WTC11 (cell line): Measurements from ENCODE around the gene SMAD9. TPM values are rescaled to one million over a fixed set of nuclear protein-coding genes. Genes with fewer than 3 reads are reported as not detected.
"Not testable (repeated sequence)": the region's sequence is repeated elsewhere in the genome, so short reads cannot be mapped to it uniquely, and the experiment has no call there.

ENCODE experiments used
- ATAC-seq: fragments of 200-7000 bp; cut with Tn5 transposase; 2 replicates; pipeline ENCODE4 v1.10.0; 2021; ENCODE audit warnings: mild to moderate bottlenecking, moderate library complexity
- CTCF ChIA-PET: fragments of 300-600 bp; sonication (Branson Sonifier 250); formaldehyde crosslinking; loops from one replicate; lab custom pipeline; 2021; ENCODE audit warnings: antibody characterized with exemption; lab: Charles Lee
- POLR2A ChIA-PET: fragments of 350-600 bp; sonication (Branson Sonifier 250); formaldehyde crosslinking; loops from one replicate; lab custom pipeline; 2021; ENCODE audit warnings: antibody characterized with exemption; lab: Charles Lee
- DNase-seq: peaks from one replicate; pipeline ENCODE4 v3.0.0; 2021; ENCODE audit warnings: low spot score
- H3K27ac Mint-ChIP-seq: 2 replicates; pipeline ENCODE4 v1.8.0; 2021; ENCODE audit warnings: mixed read lengths
- H3K27me3 Mint-ChIP-seq: 2 replicates; pipeline ENCODE4 v1.8.0; 2021; ENCODE audit warnings: low read depth, mild to moderate bottlenecking, moderate library complexity, mixed read lengths
- H3K36me3 Mint-ChIP-seq: 2 replicates; pipeline ENCODE4 v1.8.0; 2021; ENCODE audit warnings: mixed read lengths
- H3K4me1 Mint-ChIP-seq: 2 replicates; pipeline ENCODE4 v1.8.0; 2022; ENCODE audit warnings: mixed read lengths
- H3K4me3 Mint-ChIP-seq: 2 replicates; pipeline ENCODE4 v1.8.0; 2021; ENCODE audit warnings: mild to moderate bottlenecking, moderate library complexity, mixed read lengths
- H3K9me3 Mint-ChIP-seq: 2 replicates; pipeline ENCODE4 v1.8.0; 2021; ENCODE audit warnings: mixed read lengths
- AFF4 ChIP-seq: sonication (generic); formaldehyde crosslinking; IDR thresholded peaks from 2 replicates; pipeline ENCODE4 v1.8.1; 2023; ENCODE audit warnings: mild to moderate bottlenecking, missing genetic modification reagents, borderline replicate concordance
- ATF6 ChIP-seq: sonication (generic); formaldehyde crosslinking; IDR thresholded peaks from 2 replicates; pipeline ENCODE4 v1.8.1; 2023; ENCODE audit warnings: mild to moderate bottlenecking, missing genetic modification reagents
- CREM ChIP-seq: sonication (generic); formaldehyde crosslinking; IDR thresholded peaks from 2 replicates; pipeline ENCODE4 v1.8.1; 2022; ENCODE audit warnings: mild to moderate bottlenecking, missing genetic modification reagents, moderate library complexity
- FOXP1 ChIP-seq: sonication (generic); formaldehyde crosslinking; IDR thresholded peaks from 2 replicates; pipeline ENCODE4 v1.8.0; 2022; ENCODE audit warnings: missing genetic modification reagents, mild to moderate bottlenecking, moderate library complexity, borderline replicate concordance
- FOXP4 ChIP-seq: sonication (generic); formaldehyde crosslinking; IDR thresholded peaks from 2 replicates; pipeline ENCODE4 v1.8.0; 2022; ENCODE audit warnings: mild to moderate bottlenecking, missing genetic modification reagents
- GABPB1 ChIP-seq: sonication (generic); formaldehyde crosslinking; IDR thresholded peaks from 2 replicates; pipeline ENCODE4 v1.8.1; 2023; ENCODE audit warnings: mild to moderate bottlenecking, missing genetic modification reagents
- JUN ChIP-seq: sonication (generic); formaldehyde crosslinking; IDR thresholded peaks from 2 replicates; pipeline ENCODE4 v1.8.0; 2023; ENCODE audit warnings: mild to moderate bottlenecking, missing genetic modification reagents
- PREB ChIP-seq: sonication (generic); formaldehyde crosslinking; IDR thresholded peaks from 2 replicates; pipeline ENCODE4 v1.8.1; 2022; ENCODE audit warnings: mild to moderate bottlenecking, missing genetic modification reagents, moderate library complexity, borderline replicate concordance
- RELA ChIP-seq: sonication (generic); formaldehyde crosslinking; IDR thresholded peaks from 2 replicates; pipeline ENCODE4 v1.8.1; 2022; ENCODE audit warnings: missing genetic modification reagents, mild to moderate bottlenecking, borderline replicate concordance
- ZNF219 ChIP-seq: sonication (generic); formaldehyde crosslinking; IDR thresholded peaks from 2 replicates; pipeline ENCODE4 v1.8.0; 2023; ENCODE audit warnings: missing genetic modification reagents, mild to moderate bottlenecking, borderline replicate concordance
- ZNF317 ChIP-seq: sonication (generic); formaldehyde crosslinking; IDR thresholded peaks from 2 replicates; pipeline ENCODE4 v1.8.1; 2023; ENCODE audit warnings: low read depth, mild to moderate bottlenecking, moderate library complexity, missing genetic modification reagents, borderline replicate concordance
- total RNA-seq: library from RNA; stranded (reverse); gene quantifications from 3 replicates; pipeline ENCODE4 v1.2.3, GENCODE V29; 2021
- TF ChIP-seq, protein P1 (sequence below): sonication (generic); formaldehyde crosslinking; conservative IDR thresholded peaks from 2 replicates; pipeline ENCODE4 v1.8.1; 2023; ENCODE audit warnings: mild to moderate bottlenecking, low read depth, missing genetic modification reagents, moderate library complexity
- TF ChIP-seq, protein P2 (sequence below): fragments of 250-450 bp; sonication (Bioruptor Pico); IDR thresholded peaks from 2 replicates; pipeline ENCODE4 v1.9.0; 2021; ENCODE audit warnings: mild to moderate bottlenecking, borderline replicate concordance
- TF ChIP-seq, protein P3 (sequence below): sonication (generic); formaldehyde crosslinking; conservative IDR thresholded peaks from 2 replicates; pipeline ENCODE4 v1.8.1; 2022; ENCODE audit warnings: mild to moderate bottlenecking, missing genetic modification reagents

SMAD9 gene
- total RNA-seq, 1 experiment from 2014 or later = 1.2 TPM

DNA sequence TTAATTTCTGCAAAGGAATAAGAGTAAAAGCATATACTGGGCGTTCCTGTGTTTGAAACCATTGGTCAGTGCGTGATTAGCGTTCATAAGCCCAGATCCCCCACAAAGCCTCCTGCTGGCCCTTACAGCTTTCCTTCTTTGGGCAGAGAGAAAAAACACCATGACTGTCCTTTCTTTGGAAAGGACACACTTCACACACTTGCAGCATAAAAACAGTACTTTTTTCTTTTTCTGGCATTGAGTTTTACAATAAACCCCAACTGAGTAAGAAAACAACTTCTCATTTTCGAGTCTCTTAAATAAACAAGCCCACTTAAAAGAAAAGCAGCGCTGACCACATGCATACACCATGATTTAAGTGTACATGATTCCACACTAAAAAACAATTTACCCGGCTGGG lies 35.8 kb downstream of the SMAD9 start (continued):
- TF ChIP-seq, protein P1, sequence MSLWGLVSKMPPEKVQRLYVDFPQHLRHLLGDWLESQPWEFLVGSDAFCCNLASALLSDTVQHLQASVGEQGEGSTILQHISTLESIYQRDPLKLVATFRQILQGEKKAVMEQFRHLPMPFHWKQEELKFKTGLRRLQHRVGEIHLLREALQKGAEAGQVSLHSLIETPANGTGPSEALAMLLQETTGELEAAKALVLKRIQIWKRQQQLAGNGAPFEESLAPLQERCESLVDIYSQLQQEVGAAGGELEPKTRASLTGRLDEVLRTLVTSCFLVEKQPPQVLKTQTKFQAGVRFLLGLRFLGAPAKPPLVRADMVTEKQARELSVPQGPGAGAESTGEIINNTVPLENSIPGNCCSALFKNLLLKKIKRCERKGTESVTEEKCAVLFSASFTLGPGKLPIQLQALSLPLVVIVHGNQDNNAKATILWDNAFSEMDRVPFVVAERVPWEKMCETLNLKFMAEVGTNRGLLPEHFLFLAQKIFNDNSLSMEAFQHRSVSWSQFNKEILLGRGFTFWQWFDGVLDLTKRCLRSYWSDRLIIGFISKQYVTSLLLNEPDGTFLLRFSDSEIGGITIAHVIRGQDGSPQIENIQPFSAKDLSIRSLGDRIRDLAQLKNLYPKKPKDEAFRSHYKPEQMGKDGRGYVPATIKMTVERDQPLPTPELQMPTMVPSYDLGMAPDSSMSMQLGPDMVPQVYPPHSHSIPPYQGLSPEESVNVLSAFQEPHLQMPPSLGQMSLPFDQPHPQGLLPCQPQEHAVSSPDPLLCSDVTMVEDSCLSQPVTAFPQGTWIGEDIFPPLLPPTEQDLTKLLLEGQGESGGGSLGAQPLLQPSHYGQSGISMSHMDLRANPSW (CRISPR knock-in tag) = no peak
- TF ChIP-seq RELA (CRISPR knock-in tag) (no peak), ATF6 (no peak), ZNF219 (no peak)
- TF ChIP-seq, all 79 proteins: peak for 0

DNA sequence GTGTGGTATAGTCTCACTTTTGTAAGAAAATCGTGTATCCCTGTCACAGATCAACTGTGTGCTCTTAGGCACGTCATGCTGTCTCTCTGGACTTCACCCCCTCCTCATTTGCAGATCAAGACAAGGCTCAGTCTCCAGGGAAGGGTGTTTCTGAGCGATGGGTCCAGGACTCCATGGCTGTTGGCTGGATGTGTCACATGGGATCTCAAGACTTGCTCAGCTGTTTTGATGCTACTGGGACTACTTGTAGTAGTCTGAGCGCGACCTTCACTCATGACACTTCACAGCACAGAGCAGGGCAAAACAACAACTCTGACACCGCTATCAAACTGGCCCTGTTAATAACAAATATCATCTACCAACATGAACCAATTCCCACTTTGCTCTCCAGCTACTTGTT lies 36.2 kb downstream of the SMAD9 start:
- peaks cover 3% of the 10 kb centered on the region; the same call in 1 of the 2 replicates for H3K27me3 Mint-ChIP-seq
- TF ChIP-seq AFF4 (CRISPR knock-in tag) (no peak), FOXP1 (CRISPR knock-in tag) (no peak), FOXP4 (CRISPR knock-in tag) (no peak), PREB (CRISPR knock-in tag) (no peak), CREM (CRISPR knock-in tag) (no peak), JUN (CRISPR knock-in tag) (no peak), GABPB1 (CRISPR knock-in tag) (no peak), ZNF317 (no peak)
- TF ChIP-seq, protein P2, sequence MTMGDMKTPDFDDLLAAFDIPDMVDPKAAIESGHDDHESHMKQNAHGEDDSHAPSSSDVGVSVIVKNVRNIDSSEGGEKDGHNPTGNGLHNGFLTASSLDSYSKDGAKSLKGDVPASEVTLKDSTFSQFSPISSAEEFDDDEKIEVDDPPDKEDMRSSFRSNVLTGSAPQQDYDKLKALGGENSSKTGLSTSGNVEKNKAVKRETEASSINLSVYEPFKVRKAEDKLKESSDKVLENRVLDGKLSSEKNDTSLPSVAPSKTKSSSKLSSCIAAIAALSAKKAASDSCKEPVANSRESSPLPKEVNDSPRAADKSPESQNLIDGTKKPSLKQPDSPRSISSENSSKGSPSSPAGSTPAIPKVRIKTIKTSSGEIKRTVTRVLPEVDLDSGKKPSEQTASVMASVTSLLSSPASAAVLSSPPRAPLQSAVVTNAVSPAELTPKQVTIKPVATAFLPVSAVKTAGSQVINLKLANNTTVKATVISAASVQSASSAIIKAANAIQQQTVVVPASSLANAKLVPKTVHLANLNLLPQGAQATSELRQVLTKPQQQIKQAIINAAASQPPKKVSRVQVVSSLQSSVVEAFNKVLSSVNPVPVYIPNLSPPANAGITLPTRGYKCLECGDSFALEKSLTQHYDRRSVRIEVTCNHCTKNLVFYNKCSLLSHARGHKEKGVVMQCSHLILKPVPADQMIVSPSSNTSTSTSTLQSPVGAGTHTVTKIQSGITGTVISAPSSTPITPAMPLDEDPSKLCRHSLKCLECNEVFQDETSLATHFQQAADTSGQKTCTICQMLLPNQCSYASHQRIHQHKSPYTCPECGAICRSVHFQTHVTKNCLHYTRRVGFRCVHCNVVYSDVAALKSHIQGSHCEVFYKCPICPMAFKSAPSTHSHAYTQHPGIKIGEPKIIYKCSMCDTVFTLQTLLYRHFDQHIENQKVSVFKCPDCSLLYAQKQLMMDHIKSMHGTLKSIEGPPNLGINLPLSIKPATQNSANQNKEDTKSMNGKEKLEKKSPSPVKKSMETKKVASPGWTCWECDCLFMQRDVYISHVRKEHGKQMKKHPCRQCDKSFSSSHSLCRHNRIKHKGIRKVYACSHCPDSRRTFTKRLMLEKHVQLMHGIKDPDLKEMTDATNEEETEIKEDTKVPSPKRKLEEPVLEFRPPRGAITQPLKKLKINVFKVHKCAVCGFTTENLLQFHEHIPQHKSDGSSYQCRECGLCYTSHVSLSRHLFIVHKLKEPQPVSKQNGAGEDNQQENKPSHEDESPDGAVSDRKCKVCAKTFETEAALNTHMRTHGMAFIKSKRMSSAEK (CRISPR knock-in tag) = no peak
- TF ChIP-seq, protein P3, sequence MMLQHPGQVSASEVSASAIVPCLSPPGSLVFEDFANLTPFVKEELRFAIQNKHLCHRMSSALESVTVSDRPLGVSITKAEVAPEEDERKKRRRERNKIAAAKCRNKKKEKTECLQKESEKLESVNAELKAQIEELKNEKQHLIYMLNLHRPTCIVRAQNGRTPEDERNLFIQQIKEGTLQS (CRISPR knock-in tag) = no peak
- TF ChIP-seq, all 79 proteins: peak for 0
- Mint-ChIP-seq H3K4me1 (peaks cover 18% of the 10 kb centered on the region), H3K4me3 (no peak overlapping the region), H3K27ac (no peak overlapping the region; the same call in 1 of the 2 replicates), H3K36me3 (no peaks in the 10 kb centered on the region), H3K9me3 (0 out of 2 replicates have a peak, but pooled peaks cover 3% of the 10 kb centered on the region)
- ChIA-PET POLR2A (no interaction called here), CTCF (interaction anchor here (1.4 kb wide), 1 partner anchor 537 kb away, joined by 3 read pairs; no protein-coding TSS in a partner anchor)
- ATAC-seq = no peak
- no peak for DNase-seq

- CTCF ChIA-PET = interaction anchor here (1.4 kb wide), 1 partner anchor 536 kb away, joined by 3 read pairs; no protein-coding TSS in a partner anchor
- POLR2A ChIA-PET, H3K27me3 Mint-ChIP-seq, H3K9me3 Mint-ChIP-seq, H3K4me3 Mint-ChIP-seq, H3K27ac Mint-ChIP-seq, H3K36me3 Mint-ChIP-seq, DNase-seq, ATAC-seq: not testable (repeated sequence)
- H3K4me1 Mint-ChIP-seq = peaks cover 14% of the 10 kb centered on the region
These were observed 36.6 kb downstream of the SMAD9 start for GRCh38 chr13:36883392-36883791.
